GM19395 (cell line): ENCODE results near the gene KLF6.
"Not testable (repeated sequence)": the region's sequence is repeated elsewhere in the genome, so short reads cannot be mapped to it uniquely, and the experiment has no call there.

Source experiments
- ATAC-seq: cut with Tn5 transposase; IDR thresholded peaks from one replicate; pipeline ENCODE4 v1.9.1; 2021; ENCODE audit warnings: mild to moderate bottlenecking, moderate library complexity; ENCODE audit not compliant: unreplicated experiment

Gene KLF6

DNA sequence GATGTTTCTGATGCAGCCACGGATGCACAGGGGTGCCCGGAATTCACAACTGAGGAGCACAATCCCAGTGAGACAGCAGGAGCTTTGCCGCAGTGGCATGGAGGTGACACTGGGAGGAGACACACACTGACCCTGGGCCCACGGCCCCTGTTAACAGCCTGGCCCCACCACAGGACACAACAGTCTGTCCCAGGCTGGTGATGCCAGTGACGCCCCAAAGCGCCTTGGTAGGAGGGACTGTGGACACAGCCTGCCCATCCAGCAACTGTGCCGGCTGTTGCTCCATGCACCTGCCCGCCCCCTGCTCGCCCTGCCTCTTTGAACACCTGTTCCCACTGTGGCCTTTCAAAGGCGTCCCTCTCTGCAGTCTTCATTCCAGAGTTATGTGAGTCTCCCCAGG, 49.8 kb downstream of the KLF6 start:
- no peak for ATAC-seq

GRCh38 chr10:3734111-3734510, 50.9 kb downstream of the KLF6 start:
- ATAC-seq: no peak

GRCh38 chr10:3732183-3732582, 52.8 kb downstream of the KLF6 start:
- ATAC-seq: not testable (repeated sequence)

DNA sequence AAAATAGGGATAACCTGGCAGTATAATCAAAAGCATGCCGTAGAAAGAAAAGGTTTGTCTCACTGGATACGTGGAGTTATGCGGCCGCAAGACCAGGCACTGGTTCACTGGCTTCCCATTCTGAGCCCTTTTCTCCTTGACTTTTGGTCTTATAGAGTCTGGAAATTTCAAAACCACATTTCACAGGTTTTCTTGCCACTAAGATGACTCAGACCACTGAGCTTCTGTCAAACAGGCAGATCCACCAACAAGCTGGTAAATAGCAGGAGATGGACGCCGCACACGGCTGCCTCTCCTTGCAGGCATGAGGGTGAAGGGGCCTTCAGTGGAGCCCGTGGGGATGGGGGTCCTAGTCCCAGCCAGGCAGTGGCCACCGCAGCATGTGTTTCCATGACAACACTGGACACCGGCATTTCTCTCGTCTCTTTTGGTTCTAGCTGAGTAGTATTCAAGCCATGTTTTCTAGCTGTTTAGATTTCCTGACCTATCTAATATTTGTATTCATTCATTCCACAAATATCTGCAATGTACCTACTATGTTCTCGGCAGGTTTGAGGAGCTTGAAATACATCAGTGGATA, 55.5 kb downstream of the KLF6 start:
- ATAC-seq: no peak

DNA sequence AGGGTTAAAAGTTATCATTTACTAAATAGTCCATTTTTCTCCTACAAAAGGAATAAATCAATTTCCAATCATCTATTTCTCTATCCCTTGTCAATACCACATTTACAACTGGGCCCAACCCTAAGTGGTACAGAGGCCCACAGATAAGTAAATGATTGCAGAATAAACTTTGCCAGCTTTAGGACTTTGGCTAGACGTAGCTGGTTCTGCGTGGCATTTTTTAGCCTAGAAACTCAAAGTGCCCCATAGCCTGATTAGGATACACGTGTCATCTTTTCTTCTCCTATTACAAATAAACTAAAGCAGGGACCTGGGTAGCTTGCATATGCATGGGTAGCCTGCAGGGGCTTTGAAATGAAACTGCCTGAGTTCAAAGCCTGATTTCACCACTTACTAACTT, 56.4 kb downstream of the KLF6 start:
- ATAC-seq: no peak

- no peak for ATAC-seq
Observed at GRCh38 chr10:3727268-3727667, 57.7 kb downstream of the KLF6 start.
